Measurements from ENCODE around the gene PLEKHB2. TPM values are rescaled to one million over a fixed set of nuclear protein-coding genes. Genes with fewer than 3 reads are reported as not detected.
A peak's percentile ranks its signal among the peaks of the same experiment; 100 is the strongest.

PLEKHB2 gene
- total and polyA plus RNA-seq, 3 donors from 2014 or later: 86.5 to 126 (median 109) TPM

GRCh38 chr2:131094463-131095281, 10.5 kb upstream of the PLEKHB2 start:
- H3K36me3 ChIP-seq (ENCODE audit: low read depth, missing control alignments): no peaks in the 10 kb centered on the region
- peaks cover 7% of the 10 kb centered on the region for H3K4me1 ChIP-seq
- no peaks in the 10 kb centered on the region for H3K9me3 ChIP-seq
- intact Hi-C loops (cut with DNase I; ENCODE audit: low total_unique reads): no loop called here
- 42 to 58% methylated on average over 22 of the region's 22 CpGs for WGBS, 2 donors
- no peaks in the 10 kb centered on the region for H3K27me3 ChIP-seq
- DNase-seq: no peak
- TF ChIP-seq CTCF (IDR thresholded peaks at IDR 0.05) (no peak), POLR2A (IDR thresholded peaks at IDR 0.05) (no peak)
- peak overlapping the region in 1 of 2 donors; percentile 89 for H3K27ac ChIP-seq
- H3K4me3 ChIP-seq: peak overlapping the region; percentile 92 to 94

DNA sequence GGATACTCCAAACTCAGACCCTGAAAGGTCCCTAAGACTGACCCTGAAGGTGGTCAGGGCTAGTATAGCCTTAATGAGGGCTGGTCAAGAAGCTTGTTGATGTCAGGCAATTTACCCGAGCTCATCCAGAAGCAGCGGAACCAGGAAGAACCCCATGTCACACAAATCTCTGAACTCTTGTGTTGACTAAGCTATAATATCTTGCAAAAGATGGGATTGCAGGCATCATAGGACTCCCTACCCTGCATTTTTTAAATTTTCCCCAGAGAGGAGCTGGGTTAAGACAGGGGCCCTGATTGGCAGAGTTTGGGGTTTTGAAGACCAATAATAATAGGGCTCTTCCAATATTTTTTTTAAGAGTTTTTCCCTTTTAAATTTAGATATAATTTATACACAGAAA, 2.0 kb upstream of the PLEKHB2 start:
- DNase-seq: no peak
- no peak overlapping the region for H3K27ac ChIP-seq
- 83 to 87% methylated on average over 2 of the region's 2 CpGs for whole genome bisulfite sequencing, 2 donors

GRCh38 chr2:131104487-131105155, 515 bp upstream of the PLEKHB2 start:
- no peak for TF ChIP-seq POLR2A (IDR thresholded peaks at IDR 0.05)
- TF ChIP-seq CTCF (IDR thresholded peaks at IDR 0.05): no peak
- H3K36me3 ChIP-seq (ENCODE audit: low read depth, missing control alignments): no peaks in the 10 kb centered on the region
- 0% methylated on average over 20 of the region's 20 CpGs for WGBS, 2 donors
- peaks cover 20% of the 10 kb centered on the region for H3K4me1 ChIP-seq
- peak overlapping the region; percentile 74 to 93 for H3K4me3 ChIP-seq
- H3K9me3 ChIP-seq: no peaks in the 10 kb centered on the region
- peak overlapping the region; percentile 82 to 94 for H3K27ac ChIP-seq
- H3K27me3 ChIP-seq: no peaks in the 10 kb centered on the region
- peak; percentile 90 for DNase-seq
- intact Hi-C loops (cut with DNase I; ENCODE audit: low total_unique reads): no loop called here

More for the DNA sequence above, 2.0 kb upstream of the PLEKHB2 start:
- peaks cover 20% of the 10 kb centered on the region for H3K4me1 ChIP-seq
- TF ChIP-seq POLR2A (IDR thresholded peaks at IDR 0.05): no peak
- TF ChIP-seq CTCF (IDR thresholded peaks at IDR 0.05): no peak
- H3K27me3 ChIP-seq: no peaks in the 10 kb centered on the region
- intact Hi-C loops (cut with DNase I; ENCODE audit: low total_unique reads): no loop called here
- H3K36me3 ChIP-seq (ENCODE audit: low read depth, missing control alignments): no peaks in the 10 kb centered on the region
- no peak overlapping the region for H3K4me3 ChIP-seq
- no peaks in the 10 kb centered on the region for H3K9me3 ChIP-seq

DNA sequence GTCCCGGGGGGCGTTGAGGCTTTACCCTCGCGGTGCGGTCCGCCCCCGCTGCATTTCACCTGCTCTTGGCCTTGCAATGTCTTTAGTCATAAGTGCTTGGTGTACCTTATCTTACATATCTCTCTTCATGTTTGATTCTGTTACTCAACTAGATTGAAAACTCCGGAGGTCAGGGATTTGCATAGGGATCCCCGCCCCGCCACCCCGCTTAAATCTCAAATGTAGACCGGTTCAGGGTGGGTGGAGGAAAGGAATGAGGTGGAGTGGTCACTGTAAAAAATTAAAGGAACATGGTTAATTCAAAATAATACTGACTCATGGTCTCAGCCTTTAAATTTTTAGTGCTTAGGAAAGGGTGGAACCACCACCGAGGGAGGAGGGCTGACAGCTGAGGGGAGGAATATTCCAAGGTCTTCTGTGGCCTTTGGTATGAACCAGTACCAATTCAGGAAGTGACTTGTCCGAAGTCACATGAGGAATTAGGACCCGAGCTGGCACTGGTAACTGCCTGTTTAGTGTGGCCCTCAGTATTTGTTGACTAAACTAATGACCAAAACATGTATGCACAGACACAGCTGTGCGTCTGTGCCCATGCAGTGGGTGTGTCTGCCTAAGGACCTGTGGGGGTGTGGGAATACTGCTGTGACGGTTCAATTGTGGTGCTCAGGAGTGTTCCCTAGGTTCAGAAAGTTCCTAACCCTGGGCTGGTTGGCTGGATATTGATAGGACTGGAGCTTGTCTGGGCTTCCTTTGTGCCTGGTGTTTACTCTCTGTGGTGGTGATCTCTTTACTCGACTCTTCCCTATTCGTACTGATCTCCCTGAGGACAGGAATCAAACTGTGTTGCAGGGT, 1.0 kb downstream of the PLEKHB2 start:
- no peaks in the 10 kb centered on the region for H3K36me3 ChIP-seq (ENCODE audit: low read depth, missing control alignments)
- TF ChIP-seq CTCF (IDR thresholded peaks at IDR 0.05) (no peak), POLR2A (IDR thresholded peaks at IDR 0.05) (no peak)
- peak overlapping the region; percentile 74 to 93 for H3K4me3 ChIP-seq
- H3K4me1 ChIP-seq: peaks cover 20% of the 10 kb centered on the region
- WGBS, 2 donors: 1% methylated on average over 16 to 19 of the region's 19 CpGs
- intact Hi-C loops (cut with DNase I; ENCODE audit: low total_unique reads): no loop called here
- no peaks in the 10 kb centered on the region for H3K9me3 ChIP-seq
- H3K27me3 ChIP-seq: no peaks in the 10 kb centered on the region
- peak; percentile 52 for DNase-seq
- peak overlapping the region; percentile 82 to 94 for H3K27ac ChIP-seq

Measured in testis (tissue), 3 donors.